CD4-positive, alpha-beta T cell treated with Interleukin-21 for 1 hour (primary cell): ENCODE measurements around the gene PCP4.
"Not testable (repeated sequence)": the region's sequence is repeated elsewhere in the genome, so short reads cannot be mapped to it uniquely, and the experiment has no call there.

Source experiments
- DNase-seq: peaks from one replicate; pipeline ENCODE4 v3.0.0-alpha.2; 2020

Gene PCP4

DNA sequence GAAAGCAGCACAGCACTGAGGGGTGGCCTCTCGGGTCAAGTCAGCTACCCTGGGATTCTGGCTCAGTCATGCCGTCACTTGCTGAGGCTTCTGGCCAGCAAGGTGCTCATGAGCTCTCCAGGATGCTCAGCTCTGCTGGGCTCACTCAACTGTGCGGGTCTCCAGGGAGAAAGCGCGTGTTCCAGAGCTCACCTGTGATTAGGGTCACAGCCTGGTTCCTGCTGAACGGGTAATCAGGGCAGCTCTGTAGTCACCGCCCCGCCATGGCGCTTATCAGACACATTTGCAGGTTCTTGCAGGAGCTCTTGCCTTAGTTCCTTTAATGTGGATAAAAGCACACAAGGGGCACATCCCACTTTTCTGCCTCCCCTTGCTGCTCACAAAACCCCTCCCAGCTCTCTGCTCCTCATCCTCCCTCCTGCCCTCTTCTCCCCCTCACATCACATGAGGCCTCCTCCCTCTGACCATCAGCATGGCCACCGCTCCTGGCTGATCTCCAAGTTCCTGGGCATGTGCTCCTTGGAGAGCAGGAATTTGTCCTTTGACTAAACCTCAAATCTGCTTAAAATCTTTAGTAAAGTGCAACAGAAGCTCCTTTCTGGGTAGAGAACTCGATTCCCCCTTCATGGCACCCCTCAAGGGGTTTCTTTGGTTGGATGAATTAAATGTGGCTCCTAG, 2.0 kb downstream of the PCP4 start:
- DNase-seq = no peak

DNA sequence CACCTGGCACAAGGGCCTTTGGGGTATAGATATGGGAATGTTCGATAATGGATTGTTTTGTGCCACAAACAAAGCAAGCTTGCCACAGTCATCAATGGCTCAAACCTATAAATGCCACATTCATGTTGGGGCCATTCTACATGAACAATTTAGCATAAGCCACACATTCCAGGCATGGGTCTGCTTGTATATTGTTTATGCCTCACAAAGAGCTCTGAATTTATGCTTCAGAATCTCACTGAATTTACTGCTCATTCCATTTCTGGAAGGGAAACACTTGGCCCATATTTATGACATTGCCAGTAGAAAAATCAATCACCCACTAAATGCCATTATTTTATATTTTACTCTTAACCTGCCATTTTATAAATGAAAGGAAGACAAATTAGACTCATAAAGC, 6.4 kb downstream of the PCP4 start:
- DNase-seq = no peak

- DNase-seq = no peak
These were observed 7.0 kb downstream of the PCP4 start for GRCh38 chr21:39874206-39874605.

DNA sequence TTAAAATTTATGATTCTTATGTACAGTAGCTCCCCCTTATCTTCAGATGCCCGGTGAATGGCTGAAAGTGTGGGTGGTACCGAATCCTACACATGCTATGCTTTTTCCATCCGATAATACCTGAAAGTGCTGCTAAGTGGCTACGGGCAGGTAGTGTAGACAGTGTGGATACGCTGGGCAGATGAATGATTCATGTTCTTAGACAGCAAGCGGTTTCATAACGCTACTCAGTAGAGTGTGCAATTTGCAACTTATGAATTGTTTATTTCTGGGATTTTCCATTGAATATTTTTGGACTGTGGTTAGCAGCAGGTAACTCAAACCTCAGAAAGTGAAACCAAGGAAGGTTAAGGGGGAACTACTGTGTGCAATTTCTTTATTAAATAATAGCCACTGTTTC, 7.5 kb downstream of the PCP4 start:
- no peak for DNase-seq

- no peak for DNase-seq
These were observed 14.4 kb downstream of the PCP4 start for GRCh38 chr21:39881661-39882060.

- DNase-seq = no peak
These were observed 15.1 kb downstream of the PCP4 start for GRCh38 chr21:39882151-39882838.

- DNase-seq = no peak
These were observed 15.6 kb downstream of the PCP4 start for GRCh38 chr21:39882839-39883195.

DNA sequence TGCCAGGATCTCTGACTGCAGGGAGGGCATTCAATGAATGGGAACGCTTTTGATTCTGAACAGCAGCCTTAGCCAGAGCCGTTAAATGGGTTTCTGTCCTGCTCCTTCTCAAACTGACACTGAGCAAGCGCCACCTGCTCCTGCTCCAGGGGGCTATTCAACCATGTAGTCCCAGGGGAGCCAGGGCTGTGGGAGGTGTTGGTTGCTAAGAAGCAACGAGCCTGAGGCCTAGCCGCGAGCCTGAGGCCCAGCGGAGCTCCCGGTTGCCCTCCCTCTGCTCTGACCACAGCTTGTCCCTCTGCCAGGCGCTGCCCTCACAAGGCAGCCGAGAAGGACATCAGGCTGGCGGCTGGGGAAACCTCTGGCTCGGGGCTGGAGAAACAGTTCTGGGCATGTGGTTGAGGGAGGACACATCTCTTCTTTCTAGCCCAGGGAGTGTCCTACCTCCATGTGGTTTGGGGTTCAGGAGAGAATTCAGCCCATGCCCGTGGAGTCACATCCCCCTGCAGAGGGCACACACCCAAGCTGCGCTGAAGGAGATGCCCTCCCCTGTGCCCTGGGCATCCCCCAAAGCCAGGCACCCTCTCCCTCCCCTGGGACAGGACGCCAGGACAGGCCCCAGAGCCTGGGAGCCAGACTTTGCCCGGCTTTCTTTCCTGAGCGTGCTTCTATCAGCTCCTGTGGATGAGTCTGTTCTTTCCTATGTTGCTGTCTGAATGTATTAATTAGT, 18.0 kb downstream of the PCP4 start:
- DNase-seq = no peak

GRCh38 chr21:39888848-39889247, 21.6 kb downstream of the PCP4 start:
- DNase-seq = no peak

- no peak for DNase-seq
These were observed 23.9 kb downstream of the PCP4 start for GRCh38 chr21:39891111-39891510.

- DNase-seq = not testable (repeated sequence)
These were observed 24.6 kb downstream of the PCP4 start for GRCh38 chr21:39891863-39892262.

DNA sequence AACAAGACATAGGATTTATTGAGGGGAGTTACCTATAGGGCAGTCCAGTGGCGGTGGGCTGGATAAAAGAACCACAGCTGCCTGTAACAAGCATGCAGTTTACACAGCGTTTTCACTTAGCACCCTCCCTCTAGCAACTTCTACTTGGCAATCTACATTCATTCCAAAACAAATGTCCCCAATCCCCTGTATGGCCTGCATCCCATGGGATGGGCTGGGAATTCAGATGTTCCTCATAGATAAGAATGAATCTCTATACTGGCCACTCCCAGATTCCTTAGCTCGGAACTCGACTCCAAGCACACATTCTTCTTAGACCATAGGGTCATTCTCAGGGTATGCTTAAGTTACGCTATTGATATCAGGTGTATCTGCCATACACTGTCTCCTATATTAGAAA, 33.3 kb downstream of the PCP4 start:
- DNase-seq = no peak

DNA sequence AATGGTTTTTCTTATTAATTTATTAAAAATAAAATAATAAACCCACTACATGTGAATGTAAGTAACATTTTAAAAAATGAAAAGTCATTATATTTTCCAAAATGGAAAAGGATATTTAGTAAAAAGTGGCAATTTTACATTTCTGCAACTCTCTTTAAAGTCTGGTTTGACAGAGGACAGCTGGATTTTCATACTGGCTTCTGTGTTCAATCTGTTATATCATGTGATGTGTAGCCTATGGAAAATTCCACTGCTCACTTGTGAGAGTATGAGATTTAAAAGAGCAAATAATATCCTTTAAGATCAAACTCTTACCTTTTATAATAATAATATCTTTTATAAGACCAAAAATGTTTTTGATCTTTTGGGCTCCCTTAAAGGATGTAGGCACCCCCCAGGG, 33.7 kb downstream of the PCP4 start:
- no peak for DNase-seq

GRCh38 chr21:39902986-39903385, 35.7 kb downstream of the PCP4 start:
- DNase-seq = no peak

- no peak for DNase-seq
These were observed 37.2 kb downstream of the PCP4 start for GRCh38 chr21:39904457-39904856.

DNA sequence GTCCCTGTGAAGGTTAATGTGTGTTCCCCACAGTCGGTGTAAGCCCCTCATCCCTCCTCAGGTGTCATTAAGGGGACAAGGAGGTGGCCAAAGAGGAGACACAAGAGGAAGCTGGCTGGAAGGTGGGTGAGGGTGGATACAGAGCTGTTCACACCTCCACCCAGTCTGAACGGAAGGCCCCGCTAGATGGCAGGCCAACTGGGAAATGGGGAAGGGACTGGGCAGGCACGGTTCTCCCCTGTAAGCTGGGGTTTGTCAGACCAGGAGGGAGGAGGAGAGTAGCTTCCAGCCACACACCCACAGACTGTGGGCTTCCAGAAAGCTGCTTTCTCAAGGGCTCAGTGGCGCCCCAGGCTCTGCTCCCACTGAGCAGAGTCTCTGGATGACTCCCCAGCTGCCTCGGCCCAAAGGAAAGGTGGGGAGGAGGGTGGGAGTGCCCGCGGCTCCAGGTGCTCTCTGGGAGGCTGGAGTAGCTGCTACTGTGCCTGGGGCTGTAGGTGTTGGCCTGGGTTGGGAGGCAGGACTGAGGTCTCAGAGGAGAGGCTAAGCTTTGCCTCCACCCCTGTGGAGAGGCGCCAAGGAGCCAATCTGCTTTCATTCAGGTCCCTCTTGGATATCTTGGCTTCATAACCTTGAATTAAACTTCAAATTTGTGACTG, 41.2 kb downstream of the PCP4 start:
- DNase-seq = no peak

GRCh38 chr21:39911286-39912199, 44.3 kb downstream of the PCP4 start:
- no peak for DNase-seq

- no peak for DNase-seq
These were observed 46.6 kb downstream of the PCP4 start for GRCh38 chr21:39913706-39914305.

GRCh38 chr21:39915881-39916280, 48.6 kb downstream of the PCP4 start:
- DNase-seq = no peak

GRCh38 chr21:39918558-39918957, 51.3 kb downstream of the PCP4 start:
- no peak for DNase-seq

GRCh38 chr21:39923476-39923875, 56.2 kb downstream of the PCP4 start:
- no peak for DNase-seq
